Cardiac septum (tissue), 1 donor: Measurements from ENCODE around the gene KRT5. TPM values are rescaled to one million over a fixed set of nuclear protein-coding genes. Genes with fewer than 3 reads are reported as not detected.
"Not testable (repeated sequence)": the region's sequence is repeated elsewhere in the genome, so short reads cannot be mapped to it uniquely, and the experiment has no call there.

ENCODE experiments used
- DNase-seq: peaks from one replicate; pipeline ENCODE4 v3.0.0-alpha.2; 2020; ENCODE audit warnings: low spot score
- intact Hi-C: fragments of 100-400 bp; cut with DNase I; formaldehyde crosslinking; loops from one replicate; pipeline ENCODE4 v1.14.0; 2022
- total RNA-seq: library from RNA; stranded (reverse); fragmentation: NEBNext Ultra II Directional; extraction: Animal tissue kit (Norgen Biotek cat#: 25700); gene quantifications from one replicate; pipeline ENCODE4 v1.2.1, GENCODE V29; 2021
- donor health status: DM: no; HTN: no; CAD: no.

KRT5 gene
- total RNA-seq, 1 donor from 2014 or later: not detected

DNA sequence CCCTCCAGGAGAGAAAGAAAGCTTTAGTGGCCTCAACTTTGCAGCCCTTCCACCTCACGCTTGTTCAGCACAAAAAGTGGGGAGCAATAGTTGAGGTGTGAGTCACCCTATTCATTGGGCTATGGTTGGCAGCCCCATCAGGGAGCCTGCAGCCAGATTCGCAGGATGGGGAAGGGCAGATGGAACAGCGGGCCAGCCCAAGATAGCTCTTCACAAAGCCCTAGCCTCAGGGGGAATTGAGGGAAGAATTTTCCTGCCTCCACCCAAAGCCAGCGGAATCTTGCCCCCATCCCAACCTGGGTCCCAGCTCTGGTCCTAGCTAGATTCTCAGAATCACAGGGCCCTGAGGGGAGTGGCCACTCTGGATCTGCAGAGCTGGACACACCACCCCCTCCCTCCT lies 3.6 kb upstream of the KRT5 start:
- peak; percentile 31 for DNase-seq

DNA sequence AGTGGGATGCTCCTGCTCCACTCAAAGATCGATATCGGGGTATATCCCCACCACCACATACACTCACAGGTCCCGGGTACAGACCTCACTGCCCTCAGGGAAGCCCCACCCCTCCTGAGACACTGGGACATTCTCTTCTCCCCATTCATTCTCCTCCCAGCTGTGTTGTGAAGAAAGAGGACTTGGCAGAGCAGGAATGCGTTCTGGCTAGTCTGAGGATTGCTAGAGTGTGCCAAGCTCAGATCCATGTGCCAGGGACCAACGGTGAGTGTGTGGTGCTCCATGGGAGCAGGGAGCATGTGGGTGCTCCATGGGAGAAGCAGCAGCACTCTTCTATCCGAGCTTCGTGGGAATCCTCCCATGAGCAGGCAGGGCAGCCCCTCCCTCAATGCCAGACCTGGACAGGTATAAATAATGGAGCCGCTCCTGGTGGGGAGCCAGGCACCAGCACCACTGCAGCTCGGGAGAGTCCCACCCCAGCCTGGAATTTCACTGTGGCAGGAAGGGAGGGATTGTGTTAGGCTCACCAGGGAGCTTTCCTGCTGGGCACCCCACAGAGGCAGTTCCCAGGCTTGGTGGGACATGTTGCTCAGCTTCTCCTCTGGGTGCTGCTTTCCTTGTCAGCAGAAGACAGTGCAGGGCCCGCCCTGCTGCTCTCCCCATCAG lies 2.3 kb upstream of the KRT5 start:
- peak; percentile 69 for DNase-seq
- intact Hi-C loops: no loop called here

More for the DNA sequence above, 3.6 kb upstream of the KRT5 start:
- intact Hi-C loops: no loop called here

DNA sequence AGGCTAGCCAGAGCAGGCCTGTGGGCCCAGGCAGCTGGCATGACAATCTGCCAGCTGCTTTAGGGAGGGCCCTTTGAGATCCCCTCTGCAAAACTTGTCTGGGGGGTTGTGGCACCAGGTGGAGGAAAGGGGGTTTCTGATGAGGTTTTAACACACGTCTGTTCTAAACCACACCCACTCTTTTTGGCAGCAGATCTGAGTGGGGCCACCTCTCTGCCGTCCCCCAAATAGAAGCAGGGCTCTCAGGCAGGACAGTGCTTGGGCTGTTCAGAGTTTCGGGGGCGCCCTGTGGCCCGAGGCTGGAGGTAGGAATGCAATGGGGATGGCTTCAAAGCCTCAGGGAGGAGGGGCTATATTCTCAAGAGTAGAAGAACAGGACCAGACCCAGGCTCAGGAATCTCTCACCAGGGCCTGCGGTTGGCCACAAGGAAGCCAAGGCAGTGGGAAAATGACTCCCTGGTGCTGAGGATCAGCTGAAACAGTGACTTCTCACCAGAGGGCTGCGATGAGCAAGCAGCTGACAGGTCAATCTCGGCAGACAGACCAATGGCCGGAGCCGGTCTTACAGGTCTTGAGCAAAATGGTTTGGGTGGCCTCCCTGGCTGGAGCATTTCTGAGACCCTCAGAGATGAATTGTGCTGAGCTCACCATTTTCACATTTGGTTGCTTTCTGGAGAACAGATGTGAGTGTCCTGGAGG lies 1.5 kb upstream of the KRT5 start:
- DNase-seq: peak; percentile 43
- intact Hi-C loops: no loop called here

DNA sequence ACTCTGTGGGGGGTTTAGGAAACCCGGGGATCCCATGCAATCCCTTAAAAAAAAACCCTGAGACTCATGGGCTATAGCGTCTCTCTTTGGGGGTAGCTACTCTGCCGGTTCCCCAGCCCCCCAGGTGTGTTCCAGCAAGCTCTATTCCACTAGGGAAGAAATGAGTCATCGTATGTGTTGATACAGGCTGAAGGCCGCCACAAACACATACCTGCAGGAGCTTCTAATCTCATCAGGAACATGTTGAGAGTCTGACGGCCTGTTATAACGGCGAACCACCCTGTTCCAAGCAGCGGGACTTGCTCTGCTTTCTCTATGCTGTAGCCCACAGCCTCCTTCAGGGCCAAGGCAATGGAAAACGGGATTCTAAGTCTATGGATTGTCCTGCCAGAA lies 977 bp upstream of the KRT5 start:
- DNase-seq: peak; percentile 22
- intact Hi-C loops: no loop called here

DNA sequence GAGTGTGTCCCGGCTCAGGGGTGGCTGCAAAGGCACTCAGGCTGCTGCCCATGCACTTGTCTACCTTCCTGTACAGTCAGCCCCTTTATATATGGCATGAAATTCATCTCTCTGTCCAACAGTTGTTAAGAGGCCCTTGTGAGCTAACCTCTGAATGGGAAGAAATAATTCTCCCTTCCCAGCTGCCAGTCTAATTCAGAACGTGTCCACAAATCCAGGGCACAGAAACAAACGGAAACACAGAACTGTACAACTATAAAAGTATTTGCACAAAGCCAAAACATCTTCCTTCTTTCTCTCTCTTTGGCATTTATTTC lies 849 bp downstream of the KRT5 start:
- intact Hi-C loops: no loop called here
- no peak for DNase-seq

DNA sequence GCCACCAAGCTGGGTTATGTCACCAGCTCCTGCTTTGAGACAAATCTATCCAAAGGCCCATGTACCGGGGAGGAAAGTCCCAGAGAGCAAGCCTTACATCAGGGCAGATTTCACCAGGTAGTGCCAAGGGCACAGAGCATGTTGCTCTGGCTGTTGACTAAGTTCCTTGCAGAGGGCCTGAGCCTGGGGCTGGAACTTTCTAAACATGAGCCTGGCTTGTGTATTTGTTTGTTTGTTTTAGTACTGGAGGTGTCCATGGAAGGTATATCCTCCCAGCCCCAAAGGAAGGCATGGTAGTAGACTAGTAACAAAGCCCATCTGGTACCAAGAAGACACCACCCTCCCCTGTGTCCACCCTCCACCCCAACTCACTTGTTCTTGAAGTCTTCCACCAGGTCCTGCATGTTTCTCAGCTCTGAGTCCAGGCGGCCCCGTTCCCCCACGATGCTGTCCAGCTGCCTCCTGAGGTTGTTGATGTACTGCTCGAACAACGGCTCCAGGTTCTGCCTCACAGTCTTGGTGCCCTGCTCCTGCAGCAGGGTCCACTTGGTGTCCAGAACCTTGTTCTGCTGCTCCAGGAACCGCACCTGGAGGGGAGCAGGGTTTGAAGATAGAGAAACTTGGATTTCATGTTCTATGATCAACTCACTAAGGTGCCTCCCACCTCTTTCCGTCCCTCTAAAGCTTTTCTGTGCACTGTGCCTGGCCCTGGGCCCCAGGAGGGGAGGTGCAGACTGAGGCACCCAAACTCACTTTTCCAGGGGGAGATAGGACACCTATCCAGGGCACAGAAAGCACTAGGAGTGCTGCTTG lies 1.4 kb downstream of the KRT5 start:
- intact Hi-C loops: no loop called here
- peak; percentile 59 for DNase-seq

DNA sequence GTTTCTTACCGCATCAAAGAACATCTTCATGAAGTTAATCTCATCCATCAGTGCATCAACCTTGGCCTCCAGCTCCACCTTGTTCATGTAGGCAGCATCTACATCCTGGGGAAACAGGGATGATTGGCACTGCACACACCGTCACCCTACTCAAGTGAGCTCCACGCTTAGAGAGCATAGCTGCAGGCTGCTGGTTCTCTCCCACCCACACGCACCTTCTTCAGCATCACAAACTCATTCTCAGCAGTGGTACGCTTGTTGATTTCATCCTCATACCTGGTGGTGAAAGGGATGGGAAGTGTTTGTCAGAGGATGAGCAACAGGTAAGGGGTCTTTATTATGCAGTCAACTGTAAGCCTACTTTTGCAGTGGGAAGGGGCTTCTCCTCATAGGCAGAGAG lies 2.3 kb downstream of the KRT5 start:
- no peak for DNase-seq
- intact Hi-C loops: no loop called here

DNA sequence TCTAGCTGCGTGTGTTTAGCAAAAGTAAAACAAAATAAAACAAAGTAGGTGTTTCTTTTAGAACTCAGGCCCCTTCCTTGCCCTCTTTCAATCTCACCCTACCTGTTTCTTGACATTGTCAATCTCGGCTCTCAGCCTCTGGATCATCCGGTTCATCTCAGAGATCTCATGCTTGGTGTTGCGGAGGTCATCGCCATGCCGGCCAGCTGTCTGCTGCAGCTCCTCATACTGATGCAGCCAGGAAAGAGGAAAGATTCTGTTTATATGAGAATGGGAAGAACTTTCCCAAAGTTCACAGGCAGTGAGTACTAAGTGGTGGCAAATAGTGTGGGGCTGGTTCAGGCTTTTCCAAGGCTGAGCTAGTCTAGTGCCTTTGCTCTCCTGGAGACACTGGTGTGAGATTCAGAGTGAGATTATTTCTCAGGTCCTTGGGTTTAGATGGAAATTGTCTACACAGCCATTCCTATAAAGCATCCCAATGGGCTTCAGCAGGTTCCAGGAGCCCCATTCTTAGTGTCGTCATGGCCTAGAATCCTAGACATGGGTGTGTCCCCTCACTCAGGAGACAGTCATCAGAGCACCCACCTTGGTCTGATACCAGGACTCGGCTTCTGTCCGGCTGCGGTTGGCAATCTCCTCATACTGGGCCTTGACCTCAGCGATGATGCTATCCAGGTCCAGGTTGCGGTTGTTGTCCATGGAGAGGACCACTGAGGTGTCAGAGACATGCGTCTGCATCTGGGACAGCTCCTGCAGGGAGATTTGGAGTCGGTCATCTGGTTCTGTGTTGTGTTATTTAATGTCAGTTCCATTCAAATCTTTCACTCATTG lies 3.0 kb downstream of the KRT5 start:
- peak; percentile 31 for DNase-seq
- intact Hi-C loops: no loop called here

DNA sequence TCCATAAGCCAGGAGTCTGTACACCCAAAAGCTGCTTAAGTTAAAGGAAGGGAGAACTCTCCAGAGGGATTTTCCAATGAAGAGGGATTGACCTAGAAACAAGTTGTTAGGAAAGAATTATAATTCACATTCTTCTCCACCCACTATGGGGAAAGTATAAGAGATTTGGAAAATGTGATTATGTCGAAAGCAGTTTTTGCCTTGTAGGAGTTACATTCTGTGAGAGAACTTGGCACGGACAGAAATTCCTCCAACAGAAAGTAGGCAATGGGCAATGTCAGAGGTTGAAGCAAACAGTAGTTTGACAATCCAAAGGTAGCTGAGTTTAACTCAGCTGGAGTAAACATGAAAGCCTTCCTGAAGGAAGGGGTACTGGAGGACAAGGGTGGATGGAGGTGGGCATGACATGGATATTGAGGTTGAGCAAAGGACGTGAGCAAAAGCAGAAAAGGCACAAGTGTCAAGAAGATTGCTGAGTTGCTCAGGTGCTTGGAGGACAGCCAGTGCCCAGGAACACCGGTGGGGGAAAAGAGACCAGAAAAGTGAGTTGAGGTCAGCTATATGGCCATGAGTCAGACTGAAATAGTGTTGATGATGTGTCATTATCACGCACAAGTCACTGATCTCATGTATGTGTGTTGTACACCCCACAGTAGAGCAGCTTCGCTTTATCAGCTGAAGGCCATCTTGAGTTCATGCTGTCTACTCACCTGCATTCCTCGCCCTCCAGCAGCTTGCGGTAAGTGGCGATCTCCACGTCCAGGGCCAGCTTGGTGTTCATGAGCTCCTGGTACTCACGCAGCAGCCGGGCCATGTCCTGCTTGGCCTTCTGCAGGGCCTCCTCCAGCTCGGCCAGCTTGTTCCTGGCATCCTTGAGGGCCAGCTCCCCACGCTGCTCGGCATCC lies 4.0 kb downstream of the KRT5 start:
- peak; percentile 62 for DNase-seq
- intact Hi-C loops: no loop called here

DNA sequence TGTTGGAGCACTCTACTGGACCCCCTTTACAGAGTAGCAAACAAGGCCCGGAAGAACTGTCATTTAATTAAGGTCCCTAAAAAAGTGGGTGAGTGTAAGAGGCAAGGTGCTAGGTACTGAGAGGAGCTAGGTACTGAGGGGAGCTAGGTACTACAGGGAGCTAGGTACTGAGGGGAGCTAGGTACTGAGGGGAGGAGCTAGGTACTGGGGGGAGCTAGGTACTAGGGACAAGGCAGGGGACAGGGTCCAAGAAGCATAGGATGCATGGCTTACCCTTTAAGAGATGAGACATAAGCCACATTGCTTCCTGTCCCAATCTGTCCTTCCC lies 4.9 kb downstream of the KRT5 start:
- intact Hi-C loops: no loop called here
- DNase-seq: peak; percentile 27

DNA sequence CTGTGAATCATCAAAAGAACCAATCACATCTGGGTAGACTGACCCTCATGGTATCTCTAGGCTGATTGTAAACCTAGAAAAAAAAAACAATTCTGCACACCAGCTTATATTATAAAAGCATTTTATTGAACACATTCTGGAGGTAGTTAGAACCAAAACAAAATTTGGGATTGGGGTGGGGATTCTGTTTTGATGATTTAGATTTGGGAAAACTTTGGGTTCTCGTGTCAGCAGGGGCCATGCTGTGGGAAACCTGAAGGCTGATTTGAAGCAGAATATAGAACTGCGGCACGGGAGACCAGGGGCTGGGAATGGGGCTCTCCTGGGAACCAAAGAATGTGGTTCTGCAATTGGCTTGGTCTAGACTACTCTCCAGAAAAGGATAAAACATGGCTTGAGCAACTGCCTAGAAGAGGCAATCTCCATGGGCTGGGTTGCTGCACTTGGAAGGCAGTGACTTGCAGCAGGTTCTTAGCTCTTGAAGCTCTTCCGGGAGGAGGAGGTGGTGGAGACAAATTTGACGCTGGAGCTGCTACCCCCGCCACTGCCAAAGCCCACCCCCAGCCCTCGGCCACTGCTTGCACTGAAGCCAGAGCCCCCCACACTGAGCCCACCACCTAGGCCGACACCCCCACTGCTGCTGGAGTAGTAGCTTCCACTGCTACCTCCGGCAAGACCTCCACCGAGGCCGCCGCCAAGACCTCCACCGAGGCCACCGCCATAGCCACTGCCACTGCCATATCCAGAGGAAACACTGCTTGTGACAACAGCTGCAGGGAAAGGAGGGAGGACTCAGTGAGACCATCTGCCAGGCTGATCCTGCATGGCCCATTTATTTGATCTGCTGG lies 5.5 kb downstream of the KRT5 start:
- intact Hi-C loops: no loop called here
- peak; percentile 47 for DNase-seq

DNA sequence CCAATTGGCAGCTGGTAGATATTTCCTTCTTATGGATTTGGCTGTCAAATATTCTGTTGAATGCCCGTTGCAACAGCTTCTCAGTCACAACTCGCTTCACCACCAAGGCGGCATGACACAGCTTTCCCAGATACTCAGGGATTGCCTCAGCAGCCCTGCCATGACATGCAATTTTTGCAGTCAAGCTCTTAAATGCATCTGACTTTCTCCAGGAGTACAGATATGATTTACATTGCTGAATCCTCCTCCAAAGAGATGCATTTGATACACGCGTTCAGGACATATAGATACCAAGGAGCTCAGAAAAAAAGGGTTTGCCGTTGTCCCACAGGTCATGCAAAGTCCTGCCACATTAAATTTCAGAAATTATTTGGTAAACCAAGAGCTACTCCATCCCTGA lies 6.5 kb downstream of the KRT5 start:
- intact Hi-C loops: no loop called here
- DNase-seq: peak; percentile 22

DNA sequence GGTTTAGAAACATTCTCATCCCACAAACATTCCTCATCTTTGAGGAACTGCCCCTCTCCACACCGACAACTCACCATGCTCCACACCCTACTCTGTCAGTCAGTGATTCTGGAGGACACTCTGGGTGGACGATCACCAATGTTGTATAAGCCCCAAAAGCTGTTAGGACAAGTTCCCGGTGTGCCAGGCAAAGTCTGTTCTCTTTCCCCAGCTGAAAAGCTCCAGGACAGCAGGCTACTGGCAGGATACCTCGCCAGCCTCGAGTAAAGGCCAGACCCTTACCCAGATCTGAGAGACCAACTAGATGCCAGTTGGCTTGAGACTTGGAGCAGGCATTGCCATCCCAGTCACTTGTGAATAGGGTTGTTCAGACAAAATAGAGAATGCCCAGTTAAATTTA lies 12.0 kb downstream of the KRT5 start:
- DNase-seq: peak; percentile 24
- intact Hi-C loops: loop anchor here (5.0 kb wide), 2 partner anchors 116 to 356 kb away; no protein-coding TSS in a partner anchor

DNA sequence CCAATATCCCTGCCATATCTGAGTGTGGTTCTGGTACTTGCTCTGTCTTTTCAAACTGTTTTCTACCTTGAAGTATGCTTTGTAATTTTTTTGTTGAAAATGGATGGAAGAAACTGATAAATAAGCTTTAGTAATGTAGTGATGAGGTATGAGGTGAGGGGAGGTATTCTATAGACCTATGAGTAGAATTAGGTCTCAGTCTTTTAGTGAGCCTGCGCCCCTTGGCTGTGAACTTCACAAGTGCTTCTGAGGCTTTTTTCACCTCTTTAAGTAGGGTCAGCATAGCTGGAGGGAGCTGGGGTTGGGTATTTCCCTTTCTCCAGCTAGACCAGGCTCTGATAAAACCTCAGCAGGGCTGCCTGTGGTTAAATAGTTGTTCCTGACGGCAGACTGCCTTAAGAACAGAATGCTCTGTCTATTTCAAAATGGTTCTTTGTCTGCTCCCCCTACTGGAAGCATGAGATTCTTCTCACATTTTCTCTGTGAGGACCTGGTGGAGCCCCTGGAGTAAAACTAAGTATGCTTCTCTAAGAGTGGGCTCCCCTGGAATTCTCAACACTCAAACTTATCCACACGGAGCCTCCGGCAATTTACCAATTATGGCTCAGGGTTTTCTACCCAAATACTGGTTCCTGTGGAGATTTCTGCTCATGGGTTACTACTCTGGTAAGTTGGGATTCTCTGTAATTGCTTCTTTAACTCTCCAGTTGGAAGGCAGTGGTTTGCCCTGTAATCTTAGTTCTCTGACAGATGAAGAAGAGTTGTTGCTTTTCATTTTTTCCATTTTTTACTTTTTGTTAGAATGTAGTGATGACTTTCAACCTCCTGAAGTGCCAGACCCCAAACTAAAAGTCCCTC lies 13.1 kb downstream of the KRT5 start:
- peak; percentile 38 for DNase-seq
- intact Hi-C loops: loop anchor here (2.0 to 5.0 kb wide), 3 partner anchors 115 to 355 kb away; no protein-coding TSS in a partner anchor

DNA sequence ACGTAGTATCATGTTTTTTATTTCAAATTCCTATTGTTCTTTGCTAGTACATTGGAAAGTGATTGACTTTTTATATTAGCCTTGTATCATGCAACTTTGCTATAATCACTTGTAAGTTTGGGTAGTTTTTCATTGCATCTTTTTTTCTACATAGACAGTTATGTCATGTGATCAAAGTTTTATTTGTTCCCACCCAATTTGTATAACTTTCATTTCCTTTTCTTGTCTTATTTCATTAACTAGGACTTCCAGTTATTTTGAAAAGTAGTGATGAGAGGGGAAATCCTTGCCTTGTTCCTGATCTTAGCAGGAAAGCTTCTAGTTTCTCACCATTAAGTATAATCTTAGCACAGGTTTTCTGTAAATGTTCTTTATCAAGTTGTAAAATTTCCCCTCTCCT lies 17.3 kb downstream of the KRT5 start:
- no peak for DNase-seq
- intact Hi-C loops: no loop called here

DNA sequence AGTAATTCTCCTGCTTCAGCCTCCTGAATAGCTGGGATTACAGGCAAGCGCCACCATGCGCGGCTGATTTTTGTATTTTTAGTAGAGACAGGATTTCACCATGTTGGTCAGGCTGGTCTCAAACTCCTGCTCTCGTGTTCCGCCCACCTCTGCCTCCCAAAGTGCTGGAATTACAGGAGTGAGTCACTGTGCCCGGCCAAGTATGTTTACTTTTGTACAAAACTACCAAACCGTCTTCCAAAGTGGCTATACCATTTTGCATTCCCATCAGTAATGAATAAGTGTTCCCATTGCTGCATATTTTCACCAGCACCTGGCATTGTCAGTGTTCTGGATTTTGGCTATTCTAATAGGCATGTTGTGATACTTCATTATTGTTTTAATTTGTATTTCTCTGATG lies 18.7 kb downstream of the KRT5 start:
- intact Hi-C loops: no loop called here
- no peak for DNase-seq

DNA sequence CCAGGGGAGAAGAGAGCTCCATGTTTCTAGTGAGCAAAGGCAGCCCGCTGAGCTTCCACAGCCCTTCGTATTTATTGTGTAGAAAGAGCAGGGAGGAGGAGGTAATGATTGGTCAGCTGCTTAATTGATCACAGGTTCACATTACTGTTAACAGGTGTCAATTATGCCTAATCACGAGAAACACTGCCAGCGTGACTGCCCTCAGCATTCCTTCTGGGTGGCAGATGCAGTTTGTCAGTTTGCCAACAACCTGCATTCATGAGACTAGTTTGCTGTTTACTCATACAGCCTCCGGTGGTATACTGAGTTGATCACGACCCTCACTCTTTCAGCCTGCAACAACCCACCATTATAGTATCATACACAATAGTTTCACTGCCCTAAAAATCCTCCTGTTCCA lies 19.6 kb downstream of the KRT5 start:
- intact Hi-C loops: not testable (repeated sequence)
- DNase-seq: peak; percentile 57
